Activated CD8-positive, alpha-beta T cell treated with anti-CD3 and anti-CD28 coated beads, Interleukin-2, amount 10 ng/mL, durations not matched to agents 7 days and 5 days (primary cell): ENCODE measurements around the gene SCARB1. TPM values are rescaled to one million over a fixed set of nuclear protein-coding genes. Genes with fewer than 3 reads are reported as not detected.

Experiments used
- ATAC-seq: fragments of 150-1000 bp; cut with Tn5 transposase; one replicate; pipeline ENCODE4 v1.10.0; 2021; ENCODE audit warnings: moderate library complexity
- CTCF ChIA-PET: fragments of 350-600 bp; sonication (Branson Sonifier 250); formaldehyde crosslinking; loops from one replicate; lab custom pipeline; 2021; ENCODE audit warnings: antibody characterized with exemption; lab: Charles Lee
- POLR2A ChIA-PET: fragments of 350-600 bp; sonication (Branson Sonifier 250); formaldehyde crosslinking; loops from one replicate; lab custom pipeline; 2021; ENCODE audit warnings: antibody characterized with exemption; lab: Charles Lee
- DNase-seq: peaks from one replicate; pipeline ENCODE4 v3.0.0-alpha.2; 2020
- H3K27ac Mint-ChIP-seq: one replicate; pipeline ENCODE4 v1.8.0; 2021; ENCODE audit warnings: mild to moderate bottlenecking, mixed read lengths
- H3K27me3 Mint-ChIP-seq: one replicate; pipeline ENCODE4 v1.8.0; 2021; ENCODE audit warnings: low read depth, mixed read lengths
- H3K36me3 Mint-ChIP-seq: one replicate; pipeline ENCODE4 v1.8.0; 2021; ENCODE audit warnings: low read depth, mixed read lengths
- H3K4me1 Mint-ChIP-seq: one replicate; pipeline ENCODE4 v1.8.0; 2021; ENCODE audit warnings: low read depth, mixed read lengths
- H3K4me3 Mint-ChIP-seq: one replicate; pipeline ENCODE4 v1.8.0; 2021; ENCODE audit warnings: mild to moderate bottlenecking, mixed read lengths
- H3K9me3 Mint-ChIP-seq: one replicate; pipeline ENCODE4 v1.8.0; 2022; ENCODE audit warnings: mixed read lengths; ENCODE audit not compliant: insufficient read depth
- total RNA-seq, 2 experiments: library from RNA; stranded (reverse); gene quantifications; one replicate each; pipeline ENCODE4 v1.2.3, GENCODE V29; 2021

SCARB1 gene
- total RNA-seq, 2 experiments from 2014 or later = 12.5 to 14.6 TPM

- DNase-seq (no peak), ATAC-seq (no peak)
- H3K36me3 Mint-ChIP-seq = no peaks in the 10 kb centered on the region
- H3K9me3 Mint-ChIP-seq = no peaks in the 10 kb centered on the region
- peaks cover 36% of the 10 kb centered on the region for H3K4me1 Mint-ChIP-seq
- ChIA-PET CTCF (interaction anchor here (1.0 to 3.0 kb wide), 7 partner anchors 8 to 786 kb away, joined by 3 to 12 read pairs (median 5); no protein-coding TSS in a partner anchor), POLR2A (no interaction called here)
- no peak overlapping the region for H3K27ac Mint-ChIP-seq
- H3K27me3 Mint-ChIP-seq = peaks cover 18% of the 10 kb centered on the region
- H3K4me3 Mint-ChIP-seq = no peak overlapping the region
Measured at GRCh38 chr12:124770728-124771127, 92.9 kb downstream of the SCARB1 start.

DNA sequence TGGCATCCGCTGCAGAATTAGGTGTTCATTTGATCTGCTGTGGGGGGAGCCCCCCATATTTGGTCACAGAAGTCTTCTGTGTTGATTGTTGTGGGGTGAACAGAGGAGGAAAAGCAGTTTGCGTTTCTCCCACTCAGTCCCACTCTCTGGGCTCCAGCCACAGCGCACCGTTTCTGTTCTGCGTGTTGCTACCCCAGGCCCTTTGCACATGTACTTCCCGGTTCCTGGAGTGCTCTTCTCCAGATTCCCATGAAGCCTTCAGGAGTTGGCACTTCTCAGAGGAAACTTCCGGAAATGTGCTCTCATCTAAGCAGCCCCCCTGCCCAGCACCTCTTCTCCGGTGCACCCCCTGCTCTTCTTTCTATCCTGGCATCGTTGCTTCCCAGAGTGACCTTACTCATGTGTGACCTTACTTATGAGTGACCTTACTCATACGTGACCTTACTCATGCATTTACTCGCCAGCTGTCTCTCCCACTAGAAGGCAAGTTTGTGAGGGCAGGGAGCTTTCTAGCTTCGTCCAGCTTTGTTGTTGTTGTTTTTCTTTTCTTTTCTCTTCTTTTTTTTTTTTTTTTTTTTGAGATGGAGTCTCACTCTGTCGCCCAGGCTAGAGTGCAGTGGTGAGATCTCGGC lies 93.7 kb downstream of the SCARB1 start:
- ATAC-seq (no peak), DNase-seq (no peak)
- Mint-ChIP-seq H3K36me3 (peaks cover 3% of the 10 kb centered on the region), H3K27me3 (peaks cover 18% of the 10 kb centered on the region), H3K4me3 (no peak overlapping the region), H3K27ac (no peak overlapping the region), H3K4me1 (peaks cover 29% of the 10 kb centered on the region), H3K9me3 (peaks cover under 1% of the 10 kb centered on the region)
- POLR2A ChIA-PET = no interaction called here
- CTCF ChIA-PET = interaction anchor here (3.0 kb wide), 1 partner anchor 733 kb away, joined by 12 read pairs; no protein-coding TSS in a partner anchor

- ChIA-PET CTCF (interaction anchor here (3.0 kb wide), 1 partner anchor 732 kb away, joined by 12 read pairs; no protein-coding TSS in a partner anchor), POLR2A (no interaction called here)
- H3K36me3 Mint-ChIP-seq = peaks cover 7% of the 10 kb centered on the region
- H3K27me3 Mint-ChIP-seq = peaks cover 18% of the 10 kb centered on the region
- ATAC-seq = no peak
- H3K9me3 Mint-ChIP-seq = peaks cover 9% of the 10 kb centered on the region
- DNase-seq = no peak
- H3K4me1 Mint-ChIP-seq = peaks cover 20% of the 10 kb centered on the region
- no peak overlapping the region for H3K4me3 Mint-ChIP-seq
- no peak overlapping the region for H3K27ac Mint-ChIP-seq
Measured at GRCh38 chr12:124769163-124769530, 94.5 kb downstream of the SCARB1 start.

- H3K4me3 Mint-ChIP-seq = no peak overlapping the region
Measured at GRCh38 chr12:124768452-124769162, 95.1 kb downstream of the SCARB1 start.

DNA sequence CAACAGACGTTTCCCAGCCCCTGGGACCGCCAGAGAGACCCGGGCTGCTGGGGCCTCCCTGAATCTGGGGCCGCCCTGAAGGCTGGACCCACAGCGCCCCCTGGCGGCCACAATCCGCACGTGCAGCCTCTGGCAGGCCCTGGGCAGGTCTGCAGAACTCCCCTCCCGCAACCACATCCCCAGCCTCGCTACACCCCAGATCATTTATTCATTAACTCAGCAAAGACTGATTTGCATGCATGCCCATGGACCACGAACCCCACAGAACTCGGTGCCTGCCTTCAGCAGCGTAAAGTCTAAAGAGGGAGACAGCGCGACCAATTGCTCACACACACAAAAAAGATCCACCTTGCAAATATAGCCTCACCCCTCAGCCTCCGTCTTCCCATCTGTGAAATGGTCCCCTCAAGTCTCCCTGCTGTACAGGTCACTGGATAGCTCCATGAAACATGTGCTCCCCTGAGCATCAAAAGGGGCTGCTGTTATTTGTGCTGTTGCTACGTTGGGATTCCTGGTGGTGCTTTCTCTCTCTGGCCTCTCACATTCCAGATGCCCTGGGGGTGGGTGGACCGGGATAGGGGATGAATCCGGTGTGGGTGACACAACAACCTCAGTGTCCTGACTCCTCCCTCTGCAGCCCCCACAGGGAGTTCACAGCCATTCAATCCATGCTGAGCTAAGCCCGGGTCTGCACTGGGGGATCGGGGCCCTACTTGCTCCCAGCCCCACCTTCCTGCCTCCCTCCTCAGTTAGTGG lies 96.4 kb downstream of the SCARB1 start:
- Mint-ChIP-seq H3K36me3 (peaks cover 10% of the 10 kb centered on the region), H3K27ac (no peak overlapping the region), H3K27me3 (peaks cover 16% of the 10 kb centered on the region), H3K4me1 (peaks cover 16% of the 10 kb centered on the region), H3K4me3 (no peak overlapping the region), H3K9me3 (peaks cover 10% of the 10 kb centered on the region)
- DNase-seq = peak; percentile 88
- peak; percentile 83 for ATAC-seq
- ChIA-PET POLR2A (no interaction called here), CTCF (interaction anchor here (0.7 to 1.9 kb wide), 4 partner anchors 11 to 452 kb away, joined by 3 to 6 read pairs (median 4); no protein-coding TSS in a partner anchor)

More at GRCh38 chr12:124768452-124769162, 95.1 kb downstream of the SCARB1 start:
- peaks cover 10% of the 10 kb centered on the region for H3K9me3 Mint-ChIP-seq
- H3K27ac Mint-ChIP-seq = no peak overlapping the region
- H3K4me1 Mint-ChIP-seq = peaks cover 17% of the 10 kb centered on the region
- ATAC-seq = no peak
- H3K36me3 Mint-ChIP-seq = peaks cover 8% of the 10 kb centered on the region
- DNase-seq = no peak
- CTCF ChIA-PET = no interaction called here
- H3K27me3 Mint-ChIP-seq = peaks cover 18% of the 10 kb centered on the region
- POLR2A ChIA-PET = no interaction called here

GRCh38 chr12:124766727-124767065 lies 97.0 kb downstream of the SCARB1 start:
- ATAC-seq (no peak), DNase-seq (no peak)
- Mint-ChIP-seq H3K9me3 (peaks cover 10% of the 10 kb centered on the region), H3K4me1 (peaks cover 13% of the 10 kb centered on the region), H3K4me3 (no peak overlapping the region), H3K27me3 (peaks cover 18% of the 10 kb centered on the region), H3K27ac (no peak overlapping the region), H3K36me3 (peaks cover 10% of the 10 kb centered on the region)
- CTCF ChIA-PET = interaction anchor here (0.7 to 1.9 kb wide), 6 partner anchors 11 to 730 kb away, joined by 3 to 6 read pairs (median 3); no protein-coding TSS in a partner anchor
- POLR2A ChIA-PET = no interaction called here

- DNase-seq (no peak), ATAC-seq (no peak)
- ChIA-PET POLR2A (no interaction called here), CTCF (interaction anchor here (0.6 to 1.9 kb wide), 14 partner anchors 9 to 730 kb away, joined by 3 to 7 read pairs (median 5); no protein-coding TSS in a partner anchor)
- peaks cover 21% of the 10 kb centered on the region for H3K27me3 Mint-ChIP-seq
- H3K9me3 Mint-ChIP-seq = peaks cover 10% of the 10 kb centered on the region
- H3K4me3 Mint-ChIP-seq = no peak overlapping the region
- H3K36me3 Mint-ChIP-seq = peaks cover 10% of the 10 kb centered on the region
- H3K4me1 Mint-ChIP-seq = peaks cover 12% of the 10 kb centered on the region
- H3K27ac Mint-ChIP-seq = no peak overlapping the region
Measured at GRCh38 chr12:124765581-124766489, 97.8 kb downstream of the SCARB1 start.

DNA sequence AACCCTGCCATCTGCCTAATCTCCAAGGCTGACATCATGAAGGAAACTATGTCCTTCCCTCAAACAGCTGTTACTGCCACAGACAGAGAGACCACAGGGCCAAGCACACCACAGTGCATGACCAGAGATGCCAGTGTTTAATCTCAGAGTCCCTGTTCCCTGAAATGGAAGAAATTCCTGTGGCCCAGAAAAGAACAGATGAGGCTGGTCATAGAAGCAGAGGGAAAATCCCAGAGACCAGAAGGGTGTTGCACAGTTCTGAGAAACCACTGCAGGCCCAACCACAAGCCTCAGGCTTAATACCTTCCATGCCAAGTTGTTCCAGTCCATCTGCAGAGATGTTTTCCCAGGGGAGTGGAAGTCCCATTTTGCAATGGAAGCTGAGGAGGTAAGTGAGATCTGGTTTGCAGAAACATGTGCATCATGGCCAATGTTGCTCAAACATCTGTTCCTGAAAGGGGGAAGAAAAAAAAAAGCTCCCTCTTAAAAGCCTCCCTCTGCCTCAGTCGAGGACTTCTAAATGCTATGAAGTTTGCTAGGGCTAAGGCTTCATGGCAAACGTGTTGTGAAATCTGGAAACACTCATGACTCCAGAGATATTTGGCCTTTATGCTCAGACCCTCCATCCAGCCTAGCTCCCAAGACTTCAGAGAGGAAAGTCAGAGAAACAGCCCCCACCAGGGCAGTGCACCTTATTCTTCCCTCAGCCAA lies 98.6 kb downstream of the SCARB1 start:
- ChIA-PET POLR2A (interaction anchor here (0.7 kb wide), 1 partner anchor 421 kb away, joined by 3 read pairs; no protein-coding TSS in a partner anchor), CTCF (interaction anchor here (1.0 to 1.9 kb wide), 10 partner anchors 9 to 729 kb away, joined by 3 to 7 read pairs (median 5); no protein-coding TSS in a partner anchor)
- no peak overlapping the region for H3K4me3 Mint-ChIP-seq
- no peak for ATAC-seq
- H3K4me1 Mint-ChIP-seq = peaks cover 12% of the 10 kb centered on the region
- peaks cover 10% of the 10 kb centered on the region for H3K9me3 Mint-ChIP-seq
- H3K36me3 Mint-ChIP-seq = peaks cover 10% of the 10 kb centered on the region
- H3K27me3 Mint-ChIP-seq = peaks cover 23% of the 10 kb centered on the region
- DNase-seq = no peak
- H3K27ac Mint-ChIP-seq = no peak overlapping the region

- no peak for ATAC-seq
Measured at GRCh38 chr12:124764451-124764850, 99.2 kb downstream of the SCARB1 start.

DNA sequence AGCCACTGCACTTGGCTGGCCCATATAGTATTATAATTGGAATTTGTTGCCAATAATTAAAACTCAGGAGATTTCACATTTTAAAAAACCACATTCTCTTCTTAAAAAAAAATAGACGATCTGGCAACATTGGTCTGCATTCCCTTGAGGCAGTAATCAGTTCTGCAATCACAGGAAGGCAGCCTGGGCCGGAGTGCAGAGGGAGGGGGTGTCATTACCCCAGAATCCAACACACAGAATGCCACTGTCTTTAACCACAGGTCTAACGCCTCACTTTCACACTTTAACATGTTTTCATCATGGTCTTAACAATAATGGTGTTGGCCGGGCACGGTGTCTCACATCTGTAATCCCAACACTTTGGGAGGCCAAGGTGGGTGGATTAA lies 100.1 kb downstream of the SCARB1 start:
- H3K9me3 Mint-ChIP-seq = peaks cover 10% of the 10 kb centered on the region
- DNase-seq (no peak), ATAC-seq (no peak)
- H3K4me3 Mint-ChIP-seq = no peak overlapping the region
- peaks cover 12% of the 10 kb centered on the region for H3K4me1 Mint-ChIP-seq
- CTCF ChIA-PET = interaction anchor here (1.2 to 1.9 kb wide), 2 partner anchors 8 to 727 kb away, joined by 5 to 6 read pairs; no protein-coding TSS in a partner anchor
- H3K27ac Mint-ChIP-seq = no peak overlapping the region
- peaks cover 19% of the 10 kb centered on the region for H3K27me3 Mint-ChIP-seq
- peaks cover 10% of the 10 kb centered on the region for H3K36me3 Mint-ChIP-seq
- POLR2A ChIA-PET = no interaction called here

More at GRCh38 chr12:124764451-124764850, 99.2 kb downstream of the SCARB1 start:
- H3K27me3 Mint-ChIP-seq = peaks cover 19% of the 10 kb centered on the region
- CTCF ChIA-PET = interaction anchor here (1.0 to 1.9 kb wide), 6 partner anchors 10 to 728 kb away, joined by 3 to 7 read pairs (median 6); no protein-coding TSS in a partner anchor
- peaks cover 10% of the 10 kb centered on the region for H3K9me3 Mint-ChIP-seq
- no peak overlapping the region for H3K27ac Mint-ChIP-seq
- H3K4me1 Mint-ChIP-seq = peaks cover 12% of the 10 kb centered on the region
- POLR2A ChIA-PET = interaction anchor here (0.7 kb wide), 1 partner anchor 421 kb away, joined by 3 read pairs; no protein-coding TSS in a partner anchor
- no peak overlapping the region for H3K4me3 Mint-ChIP-seq
- DNase-seq = peak; percentile 55
- H3K36me3 Mint-ChIP-seq = peaks cover 10% of the 10 kb centered on the region
